ENCODE results near the gene EFL1. TPM values are rescaled to one million over a fixed set of nuclear protein-coding genes. Genes with fewer than 3 reads are reported as not detected.

The EFL1 gene
- total RNA-seq, 4 donors from 2014 or later: 5.3 to 18.1 (median 12.5) TPM

- Histone ChIP-seq H3K27ac (no peak overlapping the region), H3K36me3 (peaks cover 0 to 14% (median 0%) of the 10 kb centered on the region in 3 donors), H3K27me3 (no peaks in the 10 kb centered on the region), H3K9me3 (no peaks in the 10 kb centered on the region), H3K4me1 (no peaks in the 10 kb centered on the region), H3K4me3 (no peak overlapping the region)
- WGBS, 2 donors: 91 to 95% methylated on average over 5 of the region's 5 CpGs
- DNase-seq (ENCODE audit: low spot score in 2 of 2): no peak
- no peak for TF ChIP-seq CTCF (IDR thresholded peaks at IDR 0.05)
These were observed 147.9 kb downstream of the EFL1 start for GRCh38 chr15:82114660-82115059.

GRCh38 chr15:82113106-82113715 lies 149.3 kb downstream of the EFL1 start:
- Histone ChIP-seq H3K4me1 (no peaks in the 10 kb centered on the region), H3K4me3 (no peak overlapping the region), H3K27ac (no peak overlapping the region), H3K36me3 (peaks cover 0 to 10% (median 0%) of the 10 kb centered on the region in 3 donors), H3K9me3 (no peaks in the 10 kb centered on the region), H3K27me3 (no peaks in the 10 kb centered on the region)
- WGBS, 2 donors: 33 to 67% methylated on average over 1 of the region's 1 CpG
- DNase-seq (ENCODE audit: low spot score in 2 of 2): no peak
- no peak for TF ChIP-seq POLR2A (IDR thresholded peaks at IDR 0.05)
- no peak for TF ChIP-seq CTCF (IDR thresholded peaks at IDR 0.05)
- no peak for TF ChIP-seq EP300 (IDR thresholded peaks at IDR 0.05)

- H3K4me3 ChIP-seq: no peak overlapping the region
- no peak overlapping the region for H3K27ac ChIP-seq
- 75 to 84% methylated on average over 9 of the region's 9 CpGs for WGBS, 2 donors
- no peaks in the 10 kb centered on the region for H3K27me3 ChIP-seq
- no peaks in the 10 kb centered on the region for H3K36me3 ChIP-seq
- no peak for DNase-seq (ENCODE audit: low spot score in 2 of 2)
- no peaks in the 10 kb centered on the region for H3K4me1 ChIP-seq
- TF ChIP-seq POLR2A (IDR thresholded peaks at IDR 0.05) (no peak), CTCF (IDR thresholded peaks at IDR 0.05) (no peak), EP300 (IDR thresholded peaks at IDR 0.05) (no peak)
- H3K9me3 ChIP-seq: no peaks in the 10 kb centered on the region
These were observed 150.6 kb downstream of the EFL1 start for GRCh38 chr15:82111918-82112317.

- H3K27me3 ChIP-seq: no peaks in the 10 kb centered on the region
- H3K27ac ChIP-seq: no peak overlapping the region
- no peak overlapping the region for H3K4me3 ChIP-seq
- 89 to 94% methylated on average over 5 of the region's 5 CpGs for WGBS, 2 donors
- no peak for DNase-seq (ENCODE audit: low spot score in 2 of 2)
- no peak for TF ChIP-seq EP300 (IDR thresholded peaks at IDR 0.05)
- TF ChIP-seq POLR2A (IDR thresholded peaks at IDR 0.05): no peak
- no peak for TF ChIP-seq CTCF (IDR thresholded peaks at IDR 0.05)
- no peaks in the 10 kb centered on the region for H3K36me3 ChIP-seq
- no peaks in the 10 kb centered on the region for H3K4me1 ChIP-seq
- H3K9me3 ChIP-seq: no peaks in the 10 kb centered on the region
These were observed 152.4 kb downstream of the EFL1 start for GRCh38 chr15:82110144-82110543.

- Histone ChIP-seq H3K9me3 (no peaks in the 10 kb centered on the region), H3K4me3 (no peak overlapping the region), H3K27me3 (no peaks in the 10 kb centered on the region), H3K4me1 (no peaks in the 10 kb centered on the region), H3K36me3 (no peaks in the 10 kb centered on the region), H3K27ac (no peak overlapping the region)
- TF ChIP-seq POLR2A (IDR thresholded peaks at IDR 0.05) (no peak), CTCF (IDR thresholded peaks at IDR 0.05) (peak; percentile 26 to 71 (median 43))
- peak in 1 of 2 donors; percentile 37 for DNase-seq (ENCODE audit: low spot score in 2 of 2)
- WGBS, 2 donors: 67 to 70% methylated on average over 9 of the region's 9 CpGs
These were observed 153.9 kb downstream of the EFL1 start for GRCh38 chr15:82108489-82109078.
